Erythroblast (primary cell): Measurements from ENCODE around the gene VPS33A.

Experiments
- GATA1 ChIP-seq: IDR thresholded peaks from 2 replicates; pipeline ENCODE4 v1.6.1; 2011; ENCODE audit warnings: low read depth, mild to moderate bottlenecking, control low read depth, low read length, moderate library complexity
- POLR2A ChIP-seq: IDR thresholded peaks from 2 replicates; pipeline ENCODE4 v1.6.1; 2011; ENCODE audit warnings: mild to moderate bottlenecking, low read length

DNA sequence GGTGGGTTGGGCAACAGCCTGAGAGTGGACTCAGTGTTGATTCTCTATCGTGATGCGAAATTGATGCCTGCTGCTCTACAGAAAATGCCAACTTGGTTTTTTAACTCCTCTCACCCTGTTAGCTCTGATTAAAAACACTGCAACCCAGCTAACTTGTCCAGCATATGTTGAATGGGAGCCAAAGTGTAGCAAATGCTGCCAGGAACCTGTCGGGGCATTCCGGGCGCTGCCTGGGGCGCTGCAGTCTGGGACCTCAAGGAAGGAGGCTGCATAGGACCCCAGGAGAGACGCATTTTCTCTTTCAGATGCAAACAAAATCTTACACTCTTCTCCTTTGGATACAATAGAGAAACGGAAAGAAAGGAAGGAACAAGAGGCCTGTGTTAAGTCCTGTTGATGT is 58.9 kb downstream of the VPS33A start:
- TF ChIP-seq POLR2A (no peak), GATA1 (no peak)
